ENCODE results near the gene METTL8. TPM values are rescaled to one million over a fixed set of nuclear protein-coding genes. Genes with fewer than 3 reads are reported as not detected.
A peak's percentile ranks its signal among the peaks of the same experiment; 100 is the strongest.

Gene METTL8
- total RNA-seq, 1 experiment from 2014 or later, result 25.7 TPM

- Mint-ChIP-seq H3K27ac (ENCODE audit: unreplicated experiment) (no peak overlapping the region), H3K27me3 (ENCODE audit: insufficient read depth, unreplicated experiment) (no peaks in the 10 kb centered on the region), H3K4me1 (ENCODE audit: low read depth, unreplicated experiment) (no peaks in the 10 kb centered on the region), H3K4me3 (ENCODE audit: unreplicated experiment) (no peak overlapping the region), H3K9me3 (ENCODE audit: unreplicated experiment) (peaks cover 26% of the 10 kb centered on the region), H3K36me3 (ENCODE audit: insufficient read depth, unreplicated experiment) (no peaks in the 10 kb centered on the region)
- intact Hi-C loops (cut with micrococcal nuclease; ENCODE audit: unreplicated experiment), result no loop called here
- CTCF ChIA-PET, result no interaction called here
- POLR2A ChIA-PET, result no interaction called here
- no peak for DNase-seq
- no peaks in the 10 kb centered on the region for H3K27me3 ChIP-seq (replicated peaks; ENCODE audit: control insufficient read depth, insufficient read depth, low read length)
- TF ChIP-seq CTCF (IDR thresholded peaks at IDR 0.05; ENCODE audit: insufficient read depth in 1 of 2, low read depth in 1 of 2, low read length in 1 of 2, severe bottlenecking in 1 of 2, unreplicated experiment in 1 of 2), result no peak
- no peak overlapping the region for H3K4me3 ChIP-seq (ENCODE audit: low read depth, low read length)
- H3K4me1 ChIP-seq, result no peaks in the 10 kb centered on the region
- H3K36me3 ChIP-seq (ENCODE audit: control insufficient read depth, insufficient read depth, low read length), result no peaks in the 10 kb centered on the region; the same call in 1 of the 2 replicates
- H3K9me3 ChIP-seq, result peaks cover 6% of the 10 kb centered on the region
- BruUV-seq (replicated peaks), result no TSS peak
Observed at GRCh38 chr2:171365778-171366177, 68.0 kb downstream of the METTL8 start.

GRCh38 chr2:171365232-171365631 lies 68.6 kb downstream of the METTL8 start:
- TF ChIP-seq CTCF (IDR thresholded peaks at IDR 0.05; ENCODE audit: insufficient read depth in 1 of 2, low read depth in 1 of 2, low read length in 1 of 2, severe bottlenecking in 1 of 2, unreplicated experiment in 1 of 2), result no peak
- no peaks in the 10 kb centered on the region for H3K4me1 ChIP-seq
- no peak overlapping the region for H3K4me3 Mint-ChIP-seq (ENCODE audit: unreplicated experiment)
- H3K36me3 ChIP-seq (ENCODE audit: control insufficient read depth, insufficient read depth, low read length), result no peaks in the 10 kb centered on the region; the same call in 1 of the 2 replicates
- no peaks in the 10 kb centered on the region for H3K4me1 Mint-ChIP-seq (ENCODE audit: low read depth, unreplicated experiment)
- POLR2A ChIA-PET, result no interaction called here
- intact Hi-C loops (cut with micrococcal nuclease; ENCODE audit: unreplicated experiment), result no loop called here
- no peaks in the 10 kb centered on the region for H3K36me3 Mint-ChIP-seq (ENCODE audit: insufficient read depth, unreplicated experiment)
- CTCF ChIA-PET, result no interaction called here
- DNase-seq, result no peak
- peaks cover 26% of the 10 kb centered on the region for H3K9me3 Mint-ChIP-seq (ENCODE audit: unreplicated experiment)
- H3K9me3 ChIP-seq, result peaks cover 6% of the 10 kb centered on the region
- no TSS peak for BruUV-seq (replicated peaks)
- H3K27me3 Mint-ChIP-seq (ENCODE audit: insufficient read depth, unreplicated experiment), result no peaks in the 10 kb centered on the region
- no peaks in the 10 kb centered on the region for H3K27me3 ChIP-seq (replicated peaks; ENCODE audit: control insufficient read depth, insufficient read depth, low read length)
- no peak overlapping the region for H3K4me3 ChIP-seq (ENCODE audit: low read depth, low read length)
- H3K27ac Mint-ChIP-seq (ENCODE audit: unreplicated experiment), result no peak overlapping the region

DNA sequence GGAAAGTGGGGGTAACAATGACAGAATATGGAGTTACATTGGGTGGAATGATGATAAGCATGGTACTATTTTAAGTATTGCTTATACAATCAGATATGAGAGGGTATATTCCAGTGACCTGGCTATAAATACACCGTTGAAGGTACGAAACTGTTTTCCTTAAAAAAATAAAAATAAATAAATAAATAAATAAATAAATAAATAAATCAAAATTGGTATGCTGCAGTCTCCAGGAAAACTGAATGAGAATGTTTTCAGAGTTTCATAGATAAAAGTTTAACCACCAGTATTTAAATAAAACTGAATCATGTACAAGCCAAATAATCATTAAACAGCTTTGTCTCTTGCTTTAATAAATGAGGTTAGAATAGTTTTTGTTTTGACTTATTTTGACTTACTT lies 71.4 kb downstream of the METTL8 start:
- Mint-ChIP-seq H3K4me3 (ENCODE audit: unreplicated experiment) (no peak overlapping the region), H3K9me3 (ENCODE audit: unreplicated experiment) (peaks cover 22% of the 10 kb centered on the region), H3K36me3 (ENCODE audit: insufficient read depth, unreplicated experiment) (no peaks in the 10 kb centered on the region), H3K27me3 (ENCODE audit: insufficient read depth, unreplicated experiment) (no peaks in the 10 kb centered on the region), H3K4me1 (ENCODE audit: low read depth, unreplicated experiment) (no peaks in the 10 kb centered on the region), H3K27ac (ENCODE audit: unreplicated experiment) (peak overlapping the region; percentile 11)
- POLR2A ChIA-PET, result no interaction called here
- no peaks in the 10 kb centered on the region; the same call in 1 of the 2 replicates for H3K36me3 ChIP-seq (ENCODE audit: control insufficient read depth, insufficient read depth, low read length)
- BruUV-seq (replicated peaks), result no TSS peak
- no peaks in the 10 kb centered on the region for H3K27me3 ChIP-seq (replicated peaks; ENCODE audit: control insufficient read depth, insufficient read depth, low read length)
- DNase-seq, result no peak
- no peak for TF ChIP-seq CTCF (IDR thresholded peaks at IDR 0.05; ENCODE audit: insufficient read depth in 1 of 2, low read depth in 1 of 2, low read length in 1 of 2, severe bottlenecking in 1 of 2, unreplicated experiment in 1 of 2)
- peaks cover 6% of the 10 kb centered on the region for H3K9me3 ChIP-seq
- H3K4me1 ChIP-seq, result no peaks in the 10 kb centered on the region
- CTCF ChIA-PET, result interaction anchor here (1.4 kb wide), 1 partner anchor 54 kb away, joined by 3 read pairs; no protein-coding TSS in a partner anchor
- no peak overlapping the region for H3K4me3 ChIP-seq (ENCODE audit: low read depth, low read length)
- intact Hi-C loops (cut with micrococcal nuclease; ENCODE audit: unreplicated experiment), result no loop called here
